SK-N-SH (cell line): ENCODE results near the gene RNF130.

ENCODE experiments used
- CTCF ChIP-seq: fragments of 200-600 bp; sonication (generic); IDR thresholded peaks from 2 replicates; pipeline ENCODE4 v1.6.1; 2017; ENCODE audit warnings: antibody characterized with exemption, mild to moderate bottlenecking, moderate library complexity
- RXRA ChIP-seq: IDR thresholded peaks from 2 replicates; pipeline ENCODE4 v1.4.0; 2012; ENCODE audit warnings: low read depth, mild to moderate bottlenecking, borderline replicate concordance

- no peak for TF ChIP-seq CTCF
- no peak for TF ChIP-seq RXRA
Observed at GRCh38 chr5:180070756-180071530, 616 bp downstream of the RNF130 start.
